Gastrocnemius medialis (tissue), 4 donors: ENCODE results near the gene SLC35D3. TPM values are rescaled to one million over a fixed set of nuclear protein-coding genes. Genes with fewer than 3 reads are reported as not detected.

Source experiments
- ATAC-seq, 2 donors: fragments of 150-250 bp; one replicate each; pipeline ENCODE4 v1.9.1; 2016
- DNase-seq, 2 donors: peaks; one replicate each; pipeline ENCODE4 v3.0.0-alpha.2; 2019
- H3K27ac ChIP-seq, 4 donors: fragments of 200-600 bp; sonication (generic); 1 replicate in 1 of 4; 2 replicates in 3 of 4; pipeline ENCODE4 v1.5.1; 2016 to 2018; ENCODE audit warnings: mild to moderate bottlenecking in 2 of 4, moderate library complexity in 1 of 4
- H3K27me3 ChIP-seq, 3 donors: fragments of 200-600 bp; sonication (generic) in 2 of 3; 1 replicate in 1 of 3; 2 replicates in 2 of 3; pipeline versions ENCODE4 v1.5.1 to v1.6.0; 2016 to 2019; ENCODE audit warnings: mild to moderate bottlenecking in 1 of 3, moderate library complexity in 1 of 3
- H3K36me3 ChIP-seq, 2 donors: fragments of 200-600 bp; sonication (generic) in 1 of 2; one replicate each; pipeline ENCODE4 v1.5.1; 2017 to 2018
- H3K4me1 ChIP-seq, 2 donors: fragments of 200-600 bp; sonication (generic) in 1 of 2; one replicate each; pipeline ENCODE4 v1.5.1; 2016 to 2017; ENCODE audit warnings: mild to moderate bottlenecking in 2 of 2
- H3K4me3 ChIP-seq, 4 donors: fragments of 200-600 bp; sonication (generic) in 3 of 4; 1 replicate in 1 of 4; 2 replicates in 3 of 4; pipeline ENCODE4 v1.5.1; 2016 to 2019; ENCODE audit warnings: mild to moderate bottlenecking in 2 of 4
- H3K9me3 ChIP-seq, 3 donors: fragments of 200-600 bp; sonication (generic) in 2 of 3; 1 replicate in 1 of 3; 2 replicates in 2 of 3; pipeline ENCODE4 v1.5.1; 2016 to 2019
- CTCF ChIP-seq, 5 experiments: fragments of 450-650 bp in 3 of 5; fragments of 200-600 bp in 2 of 5; sonication (generic) in 2 of 5; IDR thresholded peaks in 4 of 5; conservative IDR thresholded peaks in 1 of 5; 1 replicate in 4 of 5; 2 replicates in 1 of 5; pipeline ENCODE4 v1.5.1; 2016 to 2019; ENCODE audit warnings: antibody characterized with exemption in 5 of 5, mild to moderate bottlenecking in 3 of 5, moderate library complexity in 3 of 5
- POLR2A ChIP-seq, 2 donors: fragments of 450-650 bp; IDR thresholded peaks; one replicate each; pipeline ENCODE4 v1.6.1; 2017; ENCODE audit warnings: antibody characterized with exemption in 2 of 2, mild to moderate bottlenecking in 2 of 2, moderate library complexity in 2 of 2
- in situ Hi-C, 4 donors: fragments of 200-750 bp; cut with MboI; loops; one replicate each; pipeline versions ENCODE4 v1.15.0 to v1.8.0; 2017; ENCODE audit warnings: low sequenced_read_pairs in 4 of 4
- intact Hi-C: fragments of 100-400 bp; cut with DNase I; formaldehyde crosslinking; loops from one replicate; pipeline ENCODE4 v1.15.1; 2023; ENCODE audit warnings: low total_unique reads
- total RNA-seq, 4 donors: library from RNA; depleted of rRNA; stranded (reverse); fragments of >200 nt; gene quantifications; one replicate each; pipeline versions ENCODE4 v1.1.0 to v1.2.3, GENCODE V29; 2016

The SLC35D3 gene
- total RNA-seq, 4 donors from 2014 or later, result not detected

GRCh38 chr6:136886091-136886490, 36.0 kb upstream of the SLC35D3 start:
- DNase-seq, result no peak
- H3K36me3 ChIP-seq, result no peaks in the 10 kb centered on the region
- ATAC-seq, result no peak
- H3K4me1 ChIP-seq, result no peaks in the 10 kb centered on the region
- TF ChIP-seq CTCF (IDR thresholded peaks at IDR 0.05 in 4 of 5, conservative IDR thresholded peaks at IDR 0.05 in 1 of 5) (no peak), POLR2A (IDR thresholded peaks at IDR 0.05) (no peak)
- intact Hi-C loops (no loop called here), in situ Hi-C loops (no loop called here)
- no peak overlapping the region for H3K27ac ChIP-seq
- H3K27me3 ChIP-seq, result no peaks in the 10 kb centered on the region
- H3K9me3 ChIP-seq, result no peaks in the 10 kb centered on the region
- no peak overlapping the region for H3K4me3 ChIP-seq

GRCh38 chr6:136887953-136888352, 34.1 kb upstream of the SLC35D3 start:
- Histone ChIP-seq H3K36me3 (no peaks in the 10 kb centered on the region), H3K27ac (no peak overlapping the region), H3K4me3 (no peak overlapping the region), H3K4me1 (no peaks in the 10 kb centered on the region), H3K27me3 (no peaks in the 10 kb centered on the region), H3K9me3 (no peaks in the 10 kb centered on the region)
- ATAC-seq, result no peak
- DNase-seq, result no peak
- intact Hi-C loops (no loop called here), in situ Hi-C loops (no loop called here)
- TF ChIP-seq POLR2A (IDR thresholded peaks at IDR 0.05) (no peak), CTCF (IDR thresholded peaks at IDR 0.05 in 4 of 5, conservative IDR thresholded peaks at IDR 0.05 in 1 of 5) (no peak)

- no peak for DNase-seq
- Histone ChIP-seq H3K4me3 (no peak overlapping the region), H3K9me3 (no peaks in the 10 kb centered on the region), H3K36me3 (no peaks in the 10 kb centered on the region), H3K27me3 (no peaks in the 10 kb centered on the region), H3K4me1 (no peaks in the 10 kb centered on the region), H3K27ac (no peak overlapping the region)
- intact Hi-C loops (no loop called here), in situ Hi-C loops (no loop called here)
- no peak for ATAC-seq
- no peak for TF ChIP-seq CTCF (IDR thresholded peaks at IDR 0.05 in 4 of 5, conservative IDR thresholded peaks at IDR 0.05 in 1 of 5)
- TF ChIP-seq POLR2A (IDR thresholded peaks at IDR 0.05), result no peak
These were observed 32.6 kb upstream of the SLC35D3 start for GRCh38 chr6:136889271-136890193.

- no peaks in the 10 kb centered on the region for H3K27me3 ChIP-seq
- H3K36me3 ChIP-seq, result no peaks in the 10 kb centered on the region
- H3K4me3 ChIP-seq, result no peak overlapping the region
- no peaks in the 10 kb centered on the region for H3K4me1 ChIP-seq
- DNase-seq, result no peak
- H3K9me3 ChIP-seq, result no peaks in the 10 kb centered on the region
- TF ChIP-seq POLR2A (IDR thresholded peaks at IDR 0.05) (no peak), CTCF (IDR thresholded peaks at IDR 0.05 in 4 of 5, conservative IDR thresholded peaks at IDR 0.05 in 1 of 5) (no peak)
- no peak for ATAC-seq
- in situ Hi-C loops (no loop called here), intact Hi-C loops (no loop called here)
- no peak overlapping the region for H3K27ac ChIP-seq
These were observed 31.8 kb upstream of the SLC35D3 start for GRCh38 chr6:136890194-136890839.
